PC-9 (cell line): ENCODE results near the gene ATP6V0E1. TPM values are rescaled to one million over a fixed set of nuclear protein-coding genes. Genes with fewer than 3 reads are reported as not detected.

ENCODE experiments used
- BruUV-seq: library from RNA; stranded (reverse); fragments of 400-500 nt; replicated peaks from 2 replicates; lab custom pipeline; 2021; lab: Mats Ljungman, UMichigan
- CTCF ChIA-PET: fragments of 300-600 bp; sonication (Branson Sonifier 250); formaldehyde crosslinking; loops from one replicate; lab custom pipeline; 2022; ENCODE audit warnings: antibody characterized with exemption; lab: Charles Lee
- POLR2A ChIA-PET: fragments of 300-600 bp; sonication (Branson Sonifier 250); formaldehyde crosslinking; loops from one replicate; lab custom pipeline; 2022; ENCODE audit warnings: antibody characterized with exemption; ENCODE audit not compliant: unreplicated experiment; lab: Charles Lee
- DNase-seq, 2 experiments: peaks; one replicate each; pipeline versions ENCODE4 v3.0.0 to v3.0.0-alpha.2; 2015 to 2022; ENCODE audit warnings: mixed read lengths in 1 of 2
- H2AFZ ChIP-seq: fragments of 200-600 bp; sonication (generic); 2 replicates; pipeline ENCODE4 v1.8.1; 2017; ENCODE audit warnings: antibody characterized with exemption
- H3F3A ChIP-seq: fragments of 200-600 bp; sonication (generic); 2 replicates; pipeline ENCODE4 v1.8.1; 2017; ENCODE audit warnings: antibody characterized with exemption, mild to moderate bottlenecking, low read depth; ENCODE audit not compliant: insufficient read depth
- H3K27ac ChIP-seq: fragments of 200-600 bp; sonication (generic); 2 replicates; pipeline ENCODE4 v1.6.1; 2016; ENCODE audit warnings: mixed run types
- H3K27me3 ChIP-seq: fragments of 200-600 bp; sonication (generic); 2 replicates; pipeline ENCODE4 v1.6.1; 2016; ENCODE audit warnings: low read depth, mixed run types; ENCODE audit not compliant: insufficient read depth
- H3K36me3 ChIP-seq: fragments of 200-600 bp; sonication (generic); 2 replicates; pipeline ENCODE4 v1.6.1; 2016; ENCODE audit warnings: low read depth, mixed run types
- H3K4me1 ChIP-seq: fragments of 200-600 bp; sonication (generic); replicated peaks from 2 replicates; pipeline ENCODE4 v1.6.1; 2016; ENCODE audit warnings: mixed run types; ENCODE audit not compliant: insufficient read depth
- H3K4me2 ChIP-seq: fragments of 200-600 bp; sonication (generic); 2 replicates; pipeline ENCODE4 v1.6.1; 2017; ENCODE audit warnings: mixed run types
- H3K4me3 ChIP-seq: fragments of 200-600 bp; sonication (generic); 2 replicates; pipeline ENCODE4 v1.6.1; 2016; ENCODE audit warnings: mixed run types
- H3K79me2 ChIP-seq: fragments of 200-600 bp; sonication (generic); 2 replicates; pipeline ENCODE4 v1.6.1; 2017; ENCODE audit warnings: low read depth, mixed run types
- H3K9me2 ChIP-seq: fragments of 200-600 bp; sonication (generic); 2 replicates; pipeline ENCODE4 v1.8.1; 2017; ENCODE audit warnings: mild to moderate bottlenecking; ENCODE audit not compliant: insufficient read depth
- H3K9me3 ChIP-seq: fragments of 200-600 bp; sonication (generic); 2 replicates; pipeline ENCODE4 v1.8.1; 2016; ENCODE audit warnings: low read depth; ENCODE audit not compliant: insufficient read depth
- H4K20me1 ChIP-seq: fragments of 200-600 bp; sonication (generic); 2 replicates; pipeline ENCODE4 v1.8.1; 2017; ENCODE audit not compliant: insufficient read depth
- EZH2 ChIP-seq: fragments of 200-600 bp; sonication (generic); IDR thresholded peaks from 2 replicates; pipeline ENCODE4 v1.8.0; 2017; ENCODE audit warnings: antibody characterized with exemption, low read depth
- intact Hi-C: fragments of 100-400 bp; cut with micrococcal nuclease; formaldehyde crosslinking; loops from one replicate; pipeline ENCODE4 v1.10.0; 2022; ENCODE audit not compliant: unreplicated experiment
- total RNA-seq: library from RNA; stranded (reverse); gene quantifications from 2 replicates; pipeline ENCODE4 v1.2.3, GENCODE V29; 2021
- TF ChIP-seq, protein P1 (sequence below): fragments of 200-600 bp; sonication (generic); conservative IDR thresholded peaks from 2 replicates; pipeline ENCODE4 v1.6.1; 2017; ENCODE audit warnings: mixed run types, antibody characterized with exemption, mild to moderate bottlenecking, moderate library complexity

ATP6V0E1 gene
- total RNA-seq, 1 experiment from 2014 or later: 251 TPM

DNA sequence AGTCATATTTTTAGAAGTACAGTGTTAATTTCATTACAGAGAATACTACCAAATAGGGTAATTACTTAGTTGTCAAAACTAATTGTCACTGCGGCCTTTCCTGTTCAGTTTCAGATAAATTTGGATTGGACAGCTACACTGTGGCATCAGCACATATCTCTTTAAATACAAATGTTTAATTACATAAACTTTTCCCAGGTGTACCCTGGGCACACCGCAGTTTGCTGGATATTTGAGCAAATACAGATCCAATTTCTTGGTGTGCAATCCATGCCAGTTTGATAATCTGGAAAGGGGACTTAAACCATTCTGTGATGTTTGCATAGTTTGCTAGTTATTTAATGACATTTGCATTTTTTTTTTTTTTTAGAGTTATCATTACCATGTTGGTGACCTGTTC, 10.8 kb downstream of the ATP6V0E1 start:
- BruUV-seq: no TSS peak
- H3K36me3 ChIP-seq: peaks cover 8% of the 10 kb centered on the region
- TF ChIP-seq, protein P1, sequence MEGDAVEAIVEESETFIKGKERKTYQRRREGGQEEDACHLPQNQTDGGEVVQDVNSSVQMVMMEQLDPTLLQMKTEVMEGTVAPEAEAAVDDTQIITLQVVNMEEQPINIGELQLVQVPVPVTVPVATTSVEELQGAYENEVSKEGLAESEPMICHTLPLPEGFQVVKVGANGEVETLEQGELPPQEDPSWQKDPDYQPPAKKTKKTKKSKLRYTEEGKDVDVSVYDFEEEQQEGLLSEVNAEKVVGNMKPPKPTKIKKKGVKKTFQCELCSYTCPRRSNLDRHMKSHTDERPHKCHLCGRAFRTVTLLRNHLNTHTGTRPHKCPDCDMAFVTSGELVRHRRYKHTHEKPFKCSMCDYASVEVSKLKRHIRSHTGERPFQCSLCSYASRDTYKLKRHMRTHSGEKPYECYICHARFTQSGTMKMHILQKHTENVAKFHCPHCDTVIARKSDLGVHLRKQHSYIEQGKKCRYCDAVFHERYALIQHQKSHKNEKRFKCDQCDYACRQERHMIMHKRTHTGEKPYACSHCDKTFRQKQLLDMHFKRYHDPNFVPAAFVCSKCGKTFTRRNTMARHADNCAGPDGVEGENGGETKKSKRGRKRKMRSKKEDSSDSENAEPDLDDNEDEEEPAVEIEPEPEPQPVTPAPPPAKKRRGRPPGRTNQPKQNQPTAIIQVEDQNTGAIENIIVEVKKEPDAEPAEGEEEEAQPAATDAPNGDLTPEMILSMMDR: no peak
- TF ChIP-seq EZH2: no peak
- H3K4me1 ChIP-seq: no peaks in the 10 kb centered on the region
- H3K79me2 ChIP-seq: peaks cover 47% of the 10 kb centered on the region
- CTCF ChIA-PET: no interaction called here
- intact Hi-C loops: no loop called here
- POLR2A ChIA-PET: no interaction called here
- no peak for DNase-seq
- H3K4me3 ChIP-seq: no peak overlapping the region
- peaks cover 23% of the 10 kb centered on the region for H4K20me1 ChIP-seq
- H2AFZ ChIP-seq: no peak overlapping the region
- H3K27me3 ChIP-seq: no peaks in the 10 kb centered on the region
- no peaks in the 10 kb centered on the region for H3K9me3 ChIP-seq
- no peak overlapping the region for H3K4me2 ChIP-seq
- no peak overlapping the region for H3K27ac ChIP-seq
- H3F3A ChIP-seq: 0 out of 2 replicates have a peak, but pooled peaks cover 9% of the 10 kb centered on the region
- H3K9me2 ChIP-seq: no peaks in the 10 kb centered on the region

DNA sequence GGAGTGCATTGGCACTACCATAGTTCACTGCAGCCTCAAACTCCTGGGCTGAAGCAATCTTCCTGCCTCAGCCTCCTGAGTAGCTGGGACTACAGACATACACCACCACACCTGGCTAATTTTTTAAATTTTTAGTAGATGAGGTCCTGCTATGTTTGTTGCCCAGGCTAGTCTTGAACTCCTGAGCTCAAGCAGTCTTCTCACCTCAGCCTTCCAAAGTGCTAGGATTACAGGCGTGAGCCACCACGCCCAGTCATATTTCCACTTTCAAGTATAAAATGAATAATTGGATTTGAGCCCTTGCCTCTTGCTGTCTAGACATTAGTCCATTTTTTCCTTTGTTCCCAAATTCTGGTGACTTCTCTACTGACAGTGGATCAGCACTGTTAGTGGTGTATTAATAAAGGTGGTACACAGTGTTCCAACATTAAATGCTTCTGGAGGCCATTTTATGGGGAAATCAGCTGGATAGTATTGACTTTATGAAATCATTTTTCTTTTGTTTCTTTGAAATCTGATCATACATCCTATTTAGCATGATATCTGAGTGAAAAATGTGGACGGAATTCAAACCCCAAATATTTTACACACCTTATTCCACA, 15.9 kb downstream of the ATP6V0E1 start:
- intact Hi-C loops: no loop called here
- DNase-seq: no peak
- H3F3A ChIP-seq: peaks cover 9% of the 10 kb centered on the region; the same call in 1 of the 2 replicates
- TF ChIP-seq, protein P1: no peak
- no peak for TF ChIP-seq EZH2
- no peak overlapping the region for H3K4me2 ChIP-seq
- H3K4me1 ChIP-seq: no peaks in the 10 kb centered on the region
- H3K9me2 ChIP-seq: no peaks in the 10 kb centered on the region
- H3K79me2 ChIP-seq: peaks cover 68% of the 10 kb centered on the region
- ChIA-PET POLR2A (no interaction called here), CTCF (no interaction called here)
- H3K36me3 ChIP-seq: peaks cover 8% of the 10 kb centered on the region
- H3K27me3 ChIP-seq: no peaks in the 10 kb centered on the region
- H3K4me3 ChIP-seq: no peak overlapping the region
- peaks cover 54% of the 10 kb centered on the region for H4K20me1 ChIP-seq
- no peak overlapping the region for H3K27ac ChIP-seq
- no peaks in the 10 kb centered on the region for H3K9me3 ChIP-seq
- H2AFZ ChIP-seq: no peak overlapping the region
- BruUV-seq: no TSS peak

DNA sequence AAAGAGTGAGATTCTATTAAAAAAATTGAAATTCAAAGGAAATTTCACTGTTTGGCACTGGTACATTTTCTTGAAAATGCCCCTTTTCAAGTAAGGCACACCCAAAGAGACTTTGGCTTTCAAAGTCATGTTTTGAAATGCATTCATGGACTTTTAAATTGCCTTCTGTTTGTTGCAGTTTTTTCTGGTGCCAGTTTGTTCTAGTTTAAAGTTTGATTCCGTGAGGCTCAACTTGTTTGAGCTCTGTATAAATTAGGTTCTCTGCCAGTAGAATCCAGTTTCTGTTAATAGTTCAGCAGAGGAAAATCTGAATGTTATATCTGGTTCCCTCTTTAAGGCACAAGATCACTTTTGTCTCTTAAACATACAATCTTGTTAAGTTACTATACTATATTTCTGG, 16.4 kb downstream of the ATP6V0E1 start:
- Histone ChIP-seq H3K4me3 (no peak overlapping the region), H3K79me2 (peaks cover 73% of the 10 kb centered on the region), H3K36me3 (peaks cover 8% of the 10 kb centered on the region), H3K4me2 (no peak overlapping the region), H3K27me3 (no peaks in the 10 kb centered on the region), H4K20me1 (peaks cover 54% of the 10 kb centered on the region), H2AFZ (no peak overlapping the region), H3K9me2 (no peaks in the 10 kb centered on the region), H3F3A (peaks cover 9% of the 10 kb centered on the region; the same call in 1 of the 2 replicates), H3K4me1 (no peaks in the 10 kb centered on the region), H3K27ac (no peak overlapping the region), H3K9me3 (no peaks in the 10 kb centered on the region)
- CTCF ChIA-PET: no interaction called here
- BruUV-seq: no TSS peak
- POLR2A ChIA-PET: no interaction called here
- no peak for TF ChIP-seq EZH2
- intact Hi-C loops: no loop called here
- DNase-seq: no peak
